H1 (cell line): ENCODE data around the gene ZBTB42. TPM values are rescaled to one million over a fixed set of nuclear protein-coding genes. Genes with fewer than 3 reads are reported as not detected.

Experiments
- CTCF ChIA-PET: fragments of 300-600 bp; sonication (Branson Sonifier 250); formaldehyde crosslinking; loops from one replicate; lab custom pipeline; 2021; ENCODE audit not compliant: partially characterized antibody; lab: Charles Lee
- POLR2A ChIA-PET: fragments of 300-600 bp; sonication (Branson Sonifier 250); formaldehyde crosslinking; loops from one replicate; lab custom pipeline; 2021; ENCODE audit warnings: inconsistent platforms; ENCODE audit not compliant: partially characterized antibody; lab: Charles Lee
- DNase-seq, 2 experiments: peaks; one replicate each; pipeline versions ENCODE4 v3.0.0 to v3.0.0-alpha.2; 2010 to 2022; ENCODE audit warnings: low spot score in 2 of 2, low read depth in 1 of 2, mixed read lengths in 1 of 2
- FAIRE-seq: peaks from 2 replicates; lab custom pipeline; 2011; peaks lifted over from hg19 to GRCh38; lab: Jason Lieb, UNC
- H2AFZ ChIP-seq: 2 replicates; pipeline ENCODE4 v1.8.1; 2012; ENCODE audit warnings: low read length, inconsistent platforms
- H2AK5ac ChIP-seq: 2 replicates; pipeline ENCODE4 v1.6.1; 2013; ENCODE audit warnings: low read depth, low read length
- H2BK120ac ChIP-seq: replicated peaks from 2 replicates; pipeline ENCODE3; 2013; ENCODE audit warnings: low read depth, low read length, inconsistent platforms
- H2BK12ac ChIP-seq: 2 replicates; pipeline ENCODE4 v1.6.1; 2013; ENCODE audit warnings: low read depth, low read length
- H2BK15ac ChIP-seq: 2 replicates; pipeline ENCODE4 v1.6.1; 2013; ENCODE audit warnings: low read length
- H2BK20ac ChIP-seq: 2 replicates; pipeline ENCODE4 v1.6.1; 2013; ENCODE audit warnings: low read length
- H2BK5ac ChIP-seq: 2 replicates; pipeline ENCODE4 v1.6.1; 2013; ENCODE audit warnings: low read depth, low read length
- H3K14ac ChIP-seq: 2 replicates; pipeline ENCODE4 v1.6.1; 2013; ENCODE audit warnings: inconsistent platforms; ENCODE audit not compliant: insufficient read length
- H3K18ac ChIP-seq: 2 replicates; pipeline ENCODE4 v1.6.1; 2013; ENCODE audit warnings: low read length; ENCODE audit errors: extremely low read depth
- H3K23ac ChIP-seq: 2 replicates; pipeline ENCODE4 v1.6.1; 2013; ENCODE audit warnings: inconsistent platforms; ENCODE audit not compliant: insufficient read length
- H3K23me2 ChIP-seq: 2 replicates; pipeline ENCODE4 v1.6.1; 2013; ENCODE audit warnings: low read depth, low read length
- H3K27ac ChIP-seq: 2 replicates; pipeline ENCODE4 v1.6.1; 2011; ENCODE audit warnings: low read depth, low read length, inconsistent platforms
- H3K27me3 ChIP-seq, 4 experiments: replicated peaks in 1 of 4; 1 replicate in 1 of 4; 2 replicates in 3 of 4; pipeline versions ENCODE4 v1.6.1 to v1.8.1; 2011 to 2013; ENCODE audit warnings: low read length in 3 of 4, mild to moderate bottlenecking in 3 of 4, inconsistent platforms in 2 of 4, mixed read lengths in 2 of 4, moderate library complexity in 1 of 4; ENCODE audit not compliant: control insufficient read depth in 3 of 4, insufficient read depth in 3 of 4; ENCODE audit errors: extremely low read depth in 1 of 4
- H3K36me3 ChIP-seq, 4 experiments: 2 replicates each; pipeline versions ENCODE4 v1.6.1 to v1.8.1; 2011 to 2013; ENCODE audit warnings: mild to moderate bottlenecking in 4 of 4, low read length in 3 of 4, moderate library complexity in 2 of 4, control low read depth in 1 of 4, inconsistent platforms in 1 of 4; ENCODE audit not compliant: insufficient read depth in 4 of 4, control insufficient read depth in 2 of 4
- H3K4ac ChIP-seq: replicated peaks from 2 replicates; pipeline ENCODE3; 2013; ENCODE audit warnings: low read length, low read depth, mixed read lengths, inconsistent platforms; ENCODE audit not compliant: insufficient read length
- H3K4me1 ChIP-seq, 4 experiments: replicated peaks in 1 of 4; 1 replicate in 1 of 4; 2 replicates in 3 of 4; pipeline versions ENCODE4 v1.6.1 to v1.8.1; 2011 to 2013; ENCODE audit warnings: low read length in 3 of 4, inconsistent platforms in 2 of 4, mixed read lengths in 1 of 4; ENCODE audit not compliant: insufficient read depth in 4 of 4, control insufficient read depth in 3 of 4
- H3K4me2 ChIP-seq, 2 experiments: 2 replicates each; pipeline versions ENCODE4 v1.6.1 to v1.8.1; 2011 to 2013; ENCODE audit warnings: low read depth in 2 of 2, low read length in 2 of 2, control low read depth in 1 of 2, inconsistent platforms in 1 of 2, mild to moderate bottlenecking in 1 of 2; ENCODE audit not compliant: insufficient read depth in 1 of 2
- H3K4me3 ChIP-seq, 4 experiments: fragments of 200-600, 300-600 bp in 1 of 4; sonication (generic), shearing (Covaris generic), sonication (Bioruptor Twin) in 1 of 4; 2 replicates each; pipeline versions ENCODE4 v1.5.1 to v1.8.1; 2011 to 2016; ENCODE audit warnings: low read length in 4 of 4, low read depth in 3 of 4, control low read depth in 2 of 4, inconsistent platforms in 2 of 4, mild to moderate bottlenecking in 2 of 4, mixed read lengths in 1 of 4, moderate library complexity in 1 of 4; ENCODE audit not compliant: insufficient read depth in 2 of 4; ENCODE audit errors: extremely low read depth in 1 of 4
- H3K56ac ChIP-seq: replicated peaks from 2 replicates; pipeline ENCODE3; 2013; ENCODE audit warnings: low read depth, mild to moderate bottlenecking, mixed read lengths, low read length, inconsistent platforms; ENCODE audit not compliant: insufficient read length
- H3K79me1 ChIP-seq: 2 replicates; pipeline ENCODE4 v1.6.1; 2013; ENCODE audit warnings: low read depth, low read length, control low read depth
- H3K79me2 ChIP-seq, 2 experiments: 2 replicates each; pipeline versions ENCODE4 v1.6.1 to v1.8.1; 2012 to 2013; ENCODE audit warnings: low read length in 2 of 2, mild to moderate bottlenecking in 2 of 2, inconsistent platforms in 1 of 2; ENCODE audit not compliant: insufficient read depth in 2 of 2, control insufficient read depth in 1 of 2
- H3K9ac ChIP-seq, 4 experiments: replicated peaks in 1 of 4; 1 replicate in 1 of 4; 2 replicates in 3 of 4; pipeline versions ENCODE4 v1.6.1 to v1.8.1; 2011 to 2013; ENCODE audit warnings: low read depth in 3 of 4, low read length in 3 of 4, control low read depth in 2 of 4, mild to moderate bottlenecking in 2 of 4, moderate library complexity in 2 of 4, inconsistent platforms in 1 of 4; ENCODE audit errors: extremely low read depth in 1 of 4
- H3K9me3 ChIP-seq, 2 experiments: 2 replicates each; pipeline versions ENCODE4 v1.6.1 to v1.8.1; 2012 to 2013; ENCODE audit warnings: mild to moderate bottlenecking in 2 of 2, moderate library complexity in 2 of 2, control low read depth in 1 of 2, inconsistent platforms in 1 of 2, low read depth in 1 of 2, low read length in 1 of 2, mixed read lengths in 1 of 2; ENCODE audit not compliant: insufficient read depth in 2 of 2
- H4K20me1 ChIP-seq, 2 experiments: replicated peaks in 1 of 2; 2 replicates each; pipeline versions ENCODE3 to v1.8.1; 2011 to 2013; ENCODE audit warnings: inconsistent platforms in 2 of 2, low read length in 2 of 2, mild to moderate bottlenecking in 1 of 2; ENCODE audit not compliant: insufficient read depth in 2 of 2, control insufficient read depth in 1 of 2
- H4K5ac ChIP-seq: 2 replicates; pipeline ENCODE4 v1.6.1; 2013; ENCODE audit warnings: low read length, low read depth, mixed read lengths, inconsistent platforms; ENCODE audit not compliant: insufficient read length
- H4K8ac ChIP-seq: 2 replicates; pipeline ENCODE4 v1.8.0; 2013; ENCODE audit warnings: mild to moderate bottlenecking, moderate library complexity, low read length, inconsistent platforms; ENCODE audit not compliant: insufficient read depth; ENCODE audit errors: extremely low read depth
- H4K91ac ChIP-seq: replicated peaks from 2 replicates; pipeline ENCODE3; 2013; ENCODE audit warnings: low read length, mixed read lengths, inconsistent platforms; ENCODE audit not compliant: insufficient read length
- ATF2 ChIP-seq: IDR thresholded peaks from 2 replicates; pipeline ENCODE4 v1.6.1; 2012; ENCODE audit warnings: low read length, inconsistent platforms
- BRCA1 ChIP-seq: IDR thresholded peaks from 2 replicates; pipeline ENCODE4 v1.6.1; 2012; ENCODE audit warnings: low read depth, low read length, improper control_type of control experiment
- CBX5 ChIP-seq: fragments of 300-800, 300-1000 bp; sonication (generic); IDR thresholded peaks from 2 replicates; pipeline ENCODE4 v1.7.1; 2016; ENCODE audit warnings: antibody characterized with exemption, low read length, low read depth
- CREB1 ChIP-seq: IDR thresholded peaks from 2 replicates; pipeline ENCODE4 v1.6.1; 2012; ENCODE audit warnings: inconsistent platforms
- CTBP2 ChIP-seq: IDR thresholded peaks from 2 replicates; pipeline ENCODE4 v1.7.0; 2011; ENCODE audit warnings: borderline replicate concordance, mild to moderate bottlenecking, moderate library complexity, mixed read lengths, low read length; ENCODE audit not compliant: insufficient read depth, insufficient read length
- GTF2F1 ChIP-seq: IDR thresholded peaks from 2 replicates; pipeline ENCODE4 v1.6.1; 2012; ENCODE audit warnings: low read depth, low read length, improper control_type of control experiment, borderline replicate concordance
- JUN ChIP-seq: IDR thresholded peaks from 2 replicates; pipeline ENCODE4 v1.6.1; 2011; ENCODE audit warnings: low read depth, mild to moderate bottlenecking, improper control_type of control experiment, low read length
- KDM1A ChIP-seq: fragments of 200-600, 300-600 bp; sonication (generic); IDR thresholded peaks from 2 replicates; pipeline ENCODE4 v1.7.1; 2016; ENCODE audit warnings: mild to moderate bottlenecking, low read length, borderline replicate concordance
- POU5F1 ChIP-seq: IDR thresholded peaks from 2 replicates; pipeline ENCODE4 v1.6.1; 2011; ENCODE audit warnings: low read depth, mild to moderate bottlenecking, low read length, moderate library complexity
- RXRA ChIP-seq: IDR thresholded peaks from 2 replicates; pipeline ENCODE4 v1.6.1; 2011; ENCODE audit warnings: low read depth, mild to moderate bottlenecking, low read length, moderate library complexity; ENCODE audit not compliant: insufficient read depth
- SP4 ChIP-seq: IDR thresholded peaks from 2 replicates; pipeline ENCODE4 v1.6.1; 2012; ENCODE audit warnings: low read length, inconsistent platforms
- SUZ12 ChIP-seq: fragments of 200-600 bp; sonication (generic); IDR thresholded peaks from 2 replicates; pipeline ENCODE4 v1.6.1; 2012; ENCODE audit warnings: mild to moderate bottlenecking, inconsistent platforms, low read length, moderate library complexity, mixed read lengths
- WGBS, 2 experiments: shearing (Covaris generic) in 1 of 2; methylation state at CpG; one replicate each; pipeline versions ENCODE4 v1.1.6 to v1.1.7; 2013 to 2015; ENCODE audit warnings: low lambda C conversion rate in 2 of 2, mixed read lengths in 2 of 2, inconsistent platforms in 1 of 2, low coverage in 1 of 2, missing lambda C conversion rate in 1 of 2; ENCODE audit not compliant: insufficient replicate concordance in 2 of 2, insufficient coverage in 1 of 2, insufficient read length in 1 of 2; ENCODE audit errors: extremely low coverage in 1 of 2, missing lambda C conversion rate in 1 of 2; 5-methylcytosine and 5-hydroxymethylcytosine counted together
- polyA plus RNA-seq, 7 experiments: library from polyadenylated mRNA; depleted of rRNA in 3 of 7; stranded (reverse) in 5 of 7; unstranded in 2 of 7; fragments of >200 nt in 5 of 7; fragments of 200-250 nt in 2 of 7; gene quantifications; 1 replicate in 5 of 7; 2 replicates in 1 of 7; 4 replicates in 1 of 7; pipeline versions ENCODE4 v1.2.1 to v1.2.3, GENCODE V29; 2011 to 2013; ENCODE audit warnings: missing spikeins in 2 of 7, mixed read lengths in 2 of 7
- total RNA-seq: library from RNA; stranded (reverse); fragmentation: NEBNext Ultra II Directional; extraction: Animal tissue kit (Norgen Biotek cat#: 25700); gene quantifications from 2 replicates; pipeline ENCODE4 v1.2.1, GENCODE V29; 2021

Gene ZBTB42
- total and polyA plus RNA-seq, 2 of the 8 experiments (the other 6 are each of a cell fraction or from before 2014, with no cell fraction given): 2.8 to 3.1 TPM

DNA sequence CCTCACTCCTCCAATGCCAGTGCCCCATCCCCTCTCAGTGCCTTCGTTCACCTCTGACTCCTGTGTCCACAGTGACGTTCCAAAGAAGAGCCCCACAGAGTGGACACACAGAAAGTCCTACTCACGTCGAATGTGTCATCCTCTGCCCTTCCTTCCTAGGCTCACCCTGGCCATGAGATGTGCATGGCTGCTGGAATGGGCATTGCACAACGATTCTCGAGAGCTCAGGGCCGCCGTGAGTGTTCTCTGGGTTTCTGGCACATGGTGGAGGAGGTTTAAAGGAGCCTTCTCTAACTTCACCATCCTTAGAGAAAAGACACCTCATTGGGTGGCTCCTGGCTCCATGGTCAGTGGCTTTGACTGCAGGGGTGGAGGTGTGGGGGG is 51.4 kb downstream of the ZBTB42 start:
- Histone ChIP-seq H3K23me2 (no peaks in the 10 kb centered on the region; the same call in 1 of the 2 replicates), H3K79me1 (no peaks in the 10 kb centered on the region), H3K4me1 (peaks cover 0 to 14% (median 5%) of the 10 kb centered on the region in 4 experiments; a peak in 3 of 7 replicates), H3K27me3 (peaks cover 0 to 2% (median 0%) of the 10 kb centered on the region in 4 experiments; a peak in 3 of 7 replicates), H3K36me3 (no peaks in the 10 kb centered on the region), H4K20me1 (peaks cover 3 to 5% of the 10 kb centered on the region in 2 experiments), H2BK12ac (no peak overlapping the region), H3K27ac (no peak overlapping the region), H3K4me2 (no peak overlapping the region), H2BK15ac (no peak overlapping the region), H2AFZ (no peak overlapping the region), H2BK5ac (no peak overlapping the region), H3K9ac (no peak overlapping the region), H2BK20ac (no peak overlapping the region), H3K56ac (no peak overlapping the region), H3K4ac (no peak overlapping the region), H3K9me3 (no peaks in the 10 kb centered on the region), H4K5ac (no peak overlapping the region), H3K79me2 (no peaks in the 10 kb centered on the region), H2AK5ac (peak overlapping the region; percentile 20; the same call in 1 of the 2 replicates), H2BK120ac (no peak overlapping the region), H3K4me3 (no peak overlapping the region), H4K91ac (no peak overlapping the region), H4K8ac (no peak overlapping the region; the same call in 1 of the 2 replicates), H3K14ac (no peak overlapping the region), H3K23ac (no peak overlapping the region), H3K18ac (no peak overlapping the region)
- DNase-seq (no peak), FAIRE-seq (no peak)
- CTCF ChIA-PET: interaction anchor here (0.6 to 2.8 kb wide), 4 partner anchors 18 to 1064 kb away, joined by 3 to 9 read pairs (median 4); no protein-coding TSS in a partner anchor
- POLR2A ChIA-PET: interaction anchor here (2.0 to 2.9 kb wide), 3 partner anchors 9 to 83 kb away, joined by 4 to 35 read pairs (median 30); partner anchors contain the start of gene CEP170B
- WGBS, 2 experiments: 81% methylated on average over 8 of the region's 8 CpGs; no CpG with 5 or more reads in 1 of the 2 experiments
- TF ChIP-seq CREB1 (no peak), POU5F1 (no peak), KDM1A (no peak), JUN (no peak), ATF2 (no peak), GTF2F1 (no peak), SP4 (no peak), SUZ12 (no peak), CTBP2 (no peak), CBX5 (no peak), BRCA1 (no peak), RXRA (no peak)
